ENCODE measurements around the gene MAD1L1.
"Not testable (repeated sequence)": the region's sequence is repeated elsewhere in the genome, so short reads cannot be mapped to it uniquely, and the experiment has no call there.

MAD1L1 gene

GRCh38 chr7:1936006-1936310, 296.8 kb downstream of the MAD1L1 start:
- DNase-seq, result no peak

GRCh38 chr7:1935176-1936005, 297.4 kb downstream of the MAD1L1 start:
- no peak for DNase-seq

DNA sequence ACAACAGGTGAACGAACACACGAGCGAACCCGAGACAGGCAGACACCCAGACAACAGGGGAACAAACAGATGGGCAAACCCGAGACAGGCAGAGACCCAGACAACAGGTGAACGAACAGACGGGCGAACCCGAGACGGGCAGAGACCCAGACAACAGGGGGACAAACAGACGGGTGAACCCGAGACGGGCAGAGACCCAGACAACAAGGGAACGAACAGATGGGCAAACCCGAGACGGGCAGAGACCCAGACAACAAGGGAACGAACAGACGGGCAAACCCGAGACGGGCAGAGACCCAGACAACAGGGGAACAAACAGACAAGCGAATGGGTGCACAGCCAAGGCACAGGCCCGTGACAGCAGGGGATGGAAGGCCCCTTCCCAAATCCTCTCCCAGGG, 298.0 kb downstream of the MAD1L1 start:
- DNase-seq, result peak in 1 of 14 donors; percentile 79

- DNase-seq, result no peak
Observed at GRCh38 chr7:1934017-1934416, 298.7 kb downstream of the MAD1L1 start.

DNA sequence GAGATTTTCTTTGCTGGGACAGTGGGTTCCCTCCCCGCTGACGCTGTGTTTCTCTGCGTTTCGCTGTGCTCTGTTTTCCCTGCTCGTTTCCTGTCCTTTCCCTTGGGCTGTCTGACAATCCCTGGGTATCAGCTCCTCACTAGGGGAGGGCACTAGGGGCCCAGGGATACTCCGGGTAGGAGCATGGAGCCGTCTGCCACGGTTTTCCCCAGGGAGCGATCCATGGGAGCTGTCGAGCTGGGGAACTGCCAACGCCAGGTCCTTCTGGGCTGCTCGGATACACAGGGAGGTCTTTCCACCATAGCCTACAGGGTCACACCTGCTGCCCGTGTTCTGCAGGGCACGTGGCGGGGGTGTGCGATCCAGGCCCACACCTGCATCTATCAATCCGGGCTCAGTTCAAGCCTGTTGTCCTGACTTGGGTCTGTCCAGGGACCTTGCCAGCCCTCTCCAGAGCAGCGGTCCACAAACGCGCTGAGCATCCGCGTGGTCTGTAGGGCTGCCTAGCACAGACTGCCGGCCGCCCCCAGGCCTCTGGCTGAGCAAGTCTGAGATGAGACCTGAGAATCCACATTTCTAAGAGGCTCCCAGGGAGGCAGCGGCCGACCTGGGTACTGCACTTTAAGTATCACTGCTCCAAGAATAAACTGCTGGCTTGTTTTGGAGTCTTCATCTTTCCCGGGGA, 299.5 kb downstream of the MAD1L1 start:
- DNase-seq, result no peak

DNA sequence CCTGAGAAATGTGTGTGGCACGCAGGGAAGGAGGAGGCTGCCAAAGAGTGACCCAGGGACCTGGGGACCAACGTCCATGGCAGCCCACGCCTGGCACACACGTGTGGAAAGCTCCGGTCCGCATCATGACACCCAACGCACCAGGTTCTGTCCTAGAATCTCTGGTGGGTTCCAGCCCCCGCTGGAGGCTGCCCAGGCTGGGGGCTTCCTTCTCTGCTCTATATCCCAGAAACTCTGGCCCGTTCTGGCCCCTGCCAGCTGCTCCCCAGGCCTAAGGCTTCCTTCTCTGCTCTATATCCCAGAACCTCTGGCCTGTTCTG, 300.8 kb downstream of the MAD1L1 start:
- DNase-seq, result no peak

DNA sequence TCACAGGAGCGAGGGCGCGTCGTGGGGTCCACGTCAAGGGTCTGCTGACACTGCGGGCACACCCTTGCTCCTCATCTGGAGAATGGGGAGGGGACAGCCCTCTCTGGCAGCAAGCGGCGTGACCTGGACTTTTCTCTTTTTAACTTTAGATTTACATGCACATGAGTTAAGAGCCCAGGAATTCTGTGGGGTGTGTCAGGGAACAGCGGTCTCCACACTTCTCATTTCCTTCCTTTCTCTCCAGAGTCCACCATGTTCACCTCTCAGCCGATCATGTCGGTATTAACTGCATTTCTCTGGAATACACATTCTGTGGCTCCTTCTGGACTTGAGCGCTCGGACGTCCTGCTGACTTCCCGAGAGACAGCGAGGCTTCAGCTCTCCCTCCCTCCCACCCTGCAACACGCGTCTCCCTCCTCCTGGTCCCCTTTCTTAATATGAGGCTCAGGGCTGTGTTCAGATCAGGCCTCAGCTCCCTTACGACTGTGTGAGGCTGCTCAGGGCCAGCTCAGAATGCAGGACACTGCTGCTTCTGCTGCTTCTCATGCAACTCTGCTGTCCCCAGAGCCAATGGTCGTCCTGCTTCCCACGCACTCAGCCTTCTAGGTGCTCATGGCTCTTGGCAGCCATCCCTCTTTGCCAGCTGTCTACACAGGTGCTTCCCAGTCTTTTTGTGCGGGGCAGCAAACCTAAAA, 301.3 kb downstream of the MAD1L1 start:
- DNase-seq, result no peak

GRCh38 chr7:1930381-1931065, 302.2 kb downstream of the MAD1L1 start:
- no peak for DNase-seq

DNA sequence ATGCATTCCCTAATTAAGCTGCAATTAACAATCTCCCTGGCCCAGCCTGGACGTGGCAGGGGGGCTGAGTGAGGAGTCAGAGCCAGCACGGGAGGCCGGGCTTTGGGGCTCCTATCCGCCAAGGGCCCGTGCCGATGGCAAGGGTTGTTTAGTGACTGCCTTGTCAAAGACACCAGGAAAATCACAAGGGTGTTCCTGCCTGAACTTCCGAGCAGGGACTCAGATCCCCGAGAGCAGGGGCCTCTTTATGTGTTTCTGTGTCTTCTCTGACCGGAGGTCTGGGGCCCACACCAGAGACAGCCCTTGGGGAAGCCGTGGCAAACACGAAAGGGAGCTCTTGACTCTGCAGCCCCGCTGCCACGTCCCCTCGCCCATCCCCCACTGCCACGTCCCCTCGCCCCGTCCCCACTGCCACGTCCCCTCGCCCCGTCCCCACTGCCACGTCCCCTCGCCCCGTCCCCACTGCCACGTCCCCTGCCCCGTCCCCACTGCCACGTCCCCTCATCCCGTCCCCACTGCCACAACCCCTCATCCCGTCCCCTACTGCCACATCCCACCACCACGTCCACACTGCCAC, 303.3 kb downstream of the MAD1L1 start:
- not testable (repeated sequence) for DNase-seq

DNA sequence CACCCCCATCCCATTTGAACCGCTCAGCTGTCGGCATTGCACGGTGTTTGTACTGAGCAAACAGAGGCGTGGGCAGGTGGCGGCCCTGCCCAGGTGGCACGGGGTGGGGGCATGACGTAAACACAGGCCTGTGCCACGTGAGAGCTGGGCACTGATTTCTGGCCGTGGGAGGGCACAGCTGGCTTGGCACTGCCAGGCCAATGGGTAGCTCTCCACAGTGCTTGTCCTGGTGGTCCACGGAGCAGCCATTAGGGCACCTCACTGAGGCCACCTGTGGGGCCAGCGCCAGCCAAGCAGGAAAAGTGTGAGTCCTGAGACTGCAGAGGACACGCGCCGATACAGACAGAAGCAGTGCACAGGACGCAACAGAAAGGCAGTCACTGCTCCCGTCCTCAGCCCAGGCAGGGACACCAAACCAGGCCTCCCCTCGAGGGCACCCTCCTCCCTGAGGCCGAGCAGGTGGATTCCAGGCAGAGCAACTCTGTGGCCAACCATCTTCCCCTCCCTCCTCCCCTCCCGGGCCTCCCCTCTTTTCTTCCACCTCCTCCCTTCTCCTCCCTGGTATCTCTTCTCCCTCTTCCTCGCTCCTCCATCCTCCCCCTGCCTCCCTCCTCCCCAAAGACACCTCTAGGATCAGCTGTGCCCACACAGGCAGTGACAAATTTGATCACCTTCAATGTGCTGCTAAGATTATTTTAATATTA, 303.9 kb downstream of the MAD1L1 start:
- DNase-seq, result no peak

- DNase-seq, result no peak
Observed at GRCh38 chr7:1927937-1928644, 304.7 kb downstream of the MAD1L1 start.

DNA sequence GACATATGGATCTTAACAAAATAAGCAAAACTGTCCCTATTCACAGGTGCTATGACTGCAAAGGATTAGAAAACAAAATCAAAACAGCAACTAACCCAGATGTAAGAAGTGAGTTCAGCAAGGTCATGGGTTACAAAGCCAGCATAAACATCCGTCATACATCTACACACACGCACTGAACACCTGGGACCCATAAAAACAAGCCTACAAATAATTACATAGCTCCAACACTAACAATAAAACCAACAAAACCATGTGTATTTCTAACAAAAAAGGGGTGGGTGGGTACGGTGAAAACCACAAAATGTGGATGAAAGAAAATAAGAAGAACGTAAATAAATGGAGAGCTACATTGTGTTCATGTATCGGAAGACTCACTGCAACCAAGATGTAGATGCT, 305.8 kb downstream of the MAD1L1 start:
- no peak for DNase-seq

DNA sequence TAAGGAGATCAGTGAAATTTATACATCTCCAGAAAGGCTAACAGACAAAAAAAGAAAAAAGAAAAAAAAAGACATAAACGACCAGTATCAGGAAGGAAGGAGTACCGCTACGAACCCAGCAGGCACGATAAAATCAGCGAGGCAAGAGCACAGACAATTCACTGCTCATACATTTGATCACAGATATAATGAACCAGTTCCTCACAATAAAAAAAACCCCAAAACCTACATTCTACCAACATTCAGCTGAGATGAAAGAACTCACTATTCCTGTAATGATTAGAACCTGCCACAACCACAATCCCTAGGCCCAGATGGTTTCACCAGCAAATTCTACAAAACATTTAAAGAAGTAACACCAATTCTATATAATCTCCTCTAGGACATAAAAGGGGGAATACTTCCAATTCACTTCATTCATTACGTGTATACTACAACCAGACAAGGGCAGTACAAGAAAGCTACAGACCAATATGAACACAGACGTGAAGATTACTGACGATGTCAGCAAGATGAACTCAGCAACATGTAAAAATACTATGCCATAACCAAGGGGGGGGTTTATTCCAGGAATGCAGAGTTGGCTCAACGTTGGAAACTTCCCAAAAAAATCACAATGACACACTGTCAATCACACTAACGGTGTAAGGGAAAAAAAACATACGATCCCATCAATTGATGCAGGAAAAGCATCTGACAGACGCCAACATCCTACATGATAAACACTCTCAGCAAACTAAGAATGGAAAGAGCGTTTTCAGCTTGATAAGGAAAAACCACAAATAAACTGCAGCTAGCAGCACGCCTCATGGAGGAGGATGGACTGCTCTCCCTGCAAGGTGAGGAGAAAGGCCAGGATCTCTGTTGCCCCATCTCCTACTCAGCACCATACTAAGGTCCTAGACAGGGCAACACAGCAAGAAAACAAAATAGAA, 306.5 kb downstream of the MAD1L1 start:
- no peak for DNase-seq

- no peak for DNase-seq
Observed at GRCh38 chr7:1925349-1925748, 307.4 kb downstream of the MAD1L1 start.

- no peak for DNase-seq
Observed at GRCh38 chr7:1924258-1924817, 308.4 kb downstream of the MAD1L1 start.

GRCh38 chr7:1923409-1924257, 309.1 kb downstream of the MAD1L1 start:
- no peak for DNase-seq

DNA sequence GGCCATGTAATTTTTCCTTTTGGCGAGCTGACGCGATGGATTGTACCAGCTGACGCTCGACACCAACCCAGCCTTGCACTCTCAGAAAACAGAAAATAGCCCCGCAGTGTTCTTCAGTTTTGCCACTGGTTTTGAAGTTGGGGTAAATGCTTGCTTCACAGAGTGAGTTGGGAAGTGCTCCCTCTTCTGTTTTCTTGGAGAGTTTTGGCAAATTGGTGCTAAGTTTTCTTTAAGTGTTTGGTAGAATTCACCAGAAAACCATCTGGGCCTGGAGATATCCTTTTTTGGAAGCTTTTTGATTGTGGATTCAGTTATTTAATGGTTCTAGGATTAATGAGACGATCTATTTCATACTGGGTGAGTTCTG, 309.9 kb downstream of the MAD1L1 start:
- no peak for DNase-seq

DNA sequence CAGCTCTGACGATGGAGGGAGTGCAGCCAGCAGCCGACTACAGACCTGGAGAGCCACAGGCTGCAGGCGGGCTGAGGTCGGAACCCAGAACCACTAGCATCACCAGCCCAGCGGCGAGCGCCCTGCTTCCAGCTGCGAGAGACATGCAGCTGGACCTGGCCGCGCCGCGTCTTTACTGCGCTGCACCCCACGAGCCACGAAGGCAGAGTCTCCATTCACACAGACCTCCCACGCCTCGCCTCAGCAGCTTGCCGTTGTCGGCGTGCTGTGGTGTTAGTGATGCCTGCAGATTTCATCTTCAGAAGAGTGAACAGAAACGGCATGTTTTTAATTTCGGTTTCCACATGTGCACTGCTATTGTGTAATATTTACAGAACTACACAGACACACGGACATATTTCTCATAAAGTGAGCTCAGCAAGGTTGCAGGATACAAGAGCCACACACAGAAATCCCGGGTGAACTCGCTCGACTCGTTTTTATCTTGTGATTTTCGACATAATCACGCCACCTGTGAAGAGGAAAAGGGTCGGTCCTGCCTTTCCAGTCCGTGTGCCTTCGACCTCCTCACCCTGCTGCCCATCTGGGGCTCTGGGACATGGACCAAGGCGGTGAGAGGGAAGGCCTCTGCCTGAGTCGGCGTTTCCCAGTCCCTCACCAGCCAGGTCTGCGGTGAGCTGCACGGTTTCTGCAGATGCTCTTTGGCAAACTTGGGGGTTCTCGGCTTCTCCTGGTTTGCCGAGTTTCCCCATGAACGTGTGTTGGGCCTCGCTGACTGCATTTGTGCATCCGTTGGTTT, 310.5 kb downstream of the MAD1L1 start:
- no peak for DNase-seq

Data from C1 segment of cervical spinal cord (tissue), 14 donors.